NCI-H146 treated with DMSO at 0.1 percent for 48 hours (cell line): ENCODE measurements around the gene MYOM1.
"Not testable (repeated sequence)": the region's sequence is repeated elsewhere in the genome, so short reads cannot be mapped to it uniquely, and the experiment has no call there.

ENCODE experiments used
- DNase-seq: peaks from one replicate; lab custom pipeline; 2025; ENCODE audit not compliant: unreplicated experiment; lab: John Stamatoyannopoulos, UW

Gene MYOM1

GRCh38 chr18:3060667-3061580 lies 158.8 kb downstream of the MYOM1 start:
- DNase-seq: no peak

GRCh38 chr18:3059272-3059671 lies 160.5 kb downstream of the MYOM1 start:
- no peak for DNase-seq

- DNase-seq: no peak
Observed at GRCh38 chr18:3058328-3059191, 161.2 kb downstream of the MYOM1 start.

GRCh38 chr18:3057526-3057925 lies 162.2 kb downstream of the MYOM1 start:
- no peak for DNase-seq

- no peak for DNase-seq
Observed at GRCh38 chr18:3056311-3056710, 163.5 kb downstream of the MYOM1 start.

GRCh38 chr18:3055816-3056215 lies 164.0 kb downstream of the MYOM1 start:
- no peak for DNase-seq

- no peak for DNase-seq
Observed at GRCh38 chr18:3055186-3055728, 164.5 kb downstream of the MYOM1 start.

- DNase-seq: no peak
Observed at GRCh38 chr18:3054780-3055179, 165.0 kb downstream of the MYOM1 start.

GRCh38 chr18:3054214-3054613 lies 165.6 kb downstream of the MYOM1 start:
- no peak for DNase-seq

GRCh38 chr18:3053081-3053480 lies 166.7 kb downstream of the MYOM1 start:
- no peak for DNase-seq

- no peak for DNase-seq
Observed at GRCh38 chr18:3052411-3052758, 167.4 kb downstream of the MYOM1 start.

- DNase-seq: peak; percentile 31
Observed at GRCh38 chr18:3051718-3052410, 167.9 kb downstream of the MYOM1 start.

GRCh38 chr18:3049897-3050454 lies 169.8 kb downstream of the MYOM1 start:
- not testable (repeated sequence) for DNase-seq

- no peak for DNase-seq
Observed at GRCh38 chr18:3048820-3049349, 170.9 kb downstream of the MYOM1 start.

- DNase-seq: no peak
Observed at GRCh38 chr18:3048121-3048520, 171.6 kb downstream of the MYOM1 start.

GRCh38 chr18:3046216-3046808 lies 173.5 kb downstream of the MYOM1 start:
- no peak for DNase-seq

GRCh38 chr18:3044931-3045698 lies 174.7 kb downstream of the MYOM1 start:
- no peak for DNase-seq

- no peak for DNase-seq
Observed at GRCh38 chr18:3042379-3042778, 177.4 kb downstream of the MYOM1 start.

- DNase-seq: no peak
Observed at GRCh38 chr18:3041843-3042242, 177.9 kb downstream of the MYOM1 start.
